GM18951 (cell line): ENCODE measurements around the gene TMEM234.

Source experiments
- POLR2A ChIP-seq: IDR thresholded peaks from 4 replicates; pipeline ENCODE4 v1.6.1; 2011; ENCODE audit warnings: mild to moderate bottlenecking; ENCODE audit not compliant: insufficient read length, insufficient read depth; ENCODE audit errors: extremely low read depth
- in situ Hi-C: fragments of 300-500 bp; cut with MboI; formaldehyde crosslinking; loops from one replicate; pipeline ENCODE4 v1.12.0; 2022; ENCODE audit warnings: low sequenced_read_pairs, mixed read lengths, inconsistent platforms; ENCODE audit not compliant: unreplicated experiment

Gene TMEM234

DNA sequence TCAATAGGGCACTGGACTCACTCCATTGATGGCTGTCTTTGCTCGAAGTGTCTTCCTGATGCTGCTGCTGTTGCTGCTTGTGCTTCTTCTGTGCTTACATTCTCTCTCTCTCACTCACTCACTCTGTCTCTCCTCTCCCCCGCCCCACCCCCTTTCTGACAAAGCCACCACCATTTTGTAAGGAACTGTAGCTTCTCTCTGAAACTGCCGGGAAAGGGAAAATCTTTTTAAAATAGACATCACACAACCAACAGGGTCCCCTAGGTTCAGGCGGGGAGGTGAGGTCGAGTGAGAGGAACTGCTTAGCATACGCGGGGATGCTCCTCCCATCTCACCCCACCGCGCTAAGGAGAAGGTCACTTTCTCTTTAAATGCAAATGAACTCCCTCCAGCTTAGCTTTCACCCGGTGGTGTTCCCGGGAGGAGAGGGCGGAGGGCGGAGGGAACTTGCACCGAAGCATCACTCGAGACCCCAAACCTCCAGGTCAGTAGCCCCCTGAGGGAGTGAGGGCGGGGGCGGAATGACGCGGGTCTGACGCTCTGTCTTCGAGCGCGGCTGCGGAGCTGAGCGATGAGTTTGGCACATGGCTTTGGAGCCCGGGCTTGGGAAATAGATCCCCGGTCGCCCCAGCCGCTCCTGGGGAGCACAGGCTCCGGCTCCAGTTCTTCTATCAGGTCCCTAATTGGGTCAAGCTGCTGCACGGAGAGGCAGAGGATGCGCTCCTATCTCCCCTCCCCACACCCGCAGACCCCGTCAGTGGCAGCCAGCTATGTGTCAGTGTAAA, 21.7 kb downstream of the TMEM234 start, which contains the start of gene CCDC28B:
Gene CCDC28B, plus strand, starts transcription at position 370 of the 785 bp plus-strand sequence. CDS start 1,341 bp downstream, outside the sequence.
- TF ChIP-seq POLR2A = peak; percentile 23
- in situ Hi-C loops = no loop called here

DNA sequence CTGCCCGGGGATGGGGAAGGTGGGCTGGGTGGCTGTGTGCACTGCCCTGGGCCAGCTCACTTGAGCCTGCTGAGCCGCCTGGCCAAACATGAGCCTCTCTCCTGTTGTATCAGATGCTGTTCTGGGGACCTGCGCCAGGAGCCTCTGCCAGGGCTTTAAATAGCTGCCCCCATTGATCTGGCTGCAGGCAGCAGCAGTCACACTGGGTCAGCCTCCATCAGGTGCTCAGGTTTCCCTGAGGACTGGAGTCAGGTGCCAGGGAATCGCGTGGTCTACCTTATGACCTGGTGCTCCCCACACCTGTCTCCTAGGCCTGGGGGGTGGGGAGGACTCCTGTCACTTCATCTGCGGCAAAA, 22.5 kb downstream of the TMEM234 start:
- in situ Hi-C loops = no loop called here
- TF ChIP-seq POLR2A = no peak

DNA sequence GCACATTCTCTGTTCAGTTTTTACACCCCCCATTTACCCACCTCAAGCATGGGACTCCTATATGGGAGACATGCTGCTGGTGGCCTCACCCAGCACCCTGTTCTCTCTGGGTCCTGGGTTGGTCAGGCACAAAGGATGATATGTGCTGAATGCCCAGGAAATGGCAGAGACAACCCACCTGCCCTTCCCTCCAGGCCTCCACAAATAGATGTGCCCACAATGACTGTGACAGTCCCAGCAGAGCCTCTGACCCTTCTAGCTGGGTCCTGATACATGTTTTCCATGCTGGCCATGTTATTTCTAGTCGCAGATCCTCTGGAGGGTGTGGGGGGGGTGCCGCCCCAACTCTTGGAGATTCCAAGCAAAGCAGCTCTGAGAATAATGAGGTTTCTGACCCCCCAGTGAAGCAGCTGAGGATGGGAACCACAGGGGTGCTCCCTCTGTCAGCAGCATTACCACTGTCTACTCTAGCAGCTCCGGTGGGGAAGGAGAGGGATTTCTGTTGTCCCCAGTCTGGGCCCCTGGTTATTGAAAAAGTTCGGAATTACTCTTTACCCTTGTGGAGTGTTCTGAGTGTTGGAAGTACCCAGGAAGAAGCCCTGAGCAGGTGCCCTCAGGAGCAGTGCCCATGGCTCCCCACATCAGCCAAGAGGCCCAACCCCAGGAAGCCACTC, 23.0 kb downstream of the TMEM234 start:
- in situ Hi-C loops = no loop called here
- TF ChIP-seq POLR2A = peak; percentile 22

DNA sequence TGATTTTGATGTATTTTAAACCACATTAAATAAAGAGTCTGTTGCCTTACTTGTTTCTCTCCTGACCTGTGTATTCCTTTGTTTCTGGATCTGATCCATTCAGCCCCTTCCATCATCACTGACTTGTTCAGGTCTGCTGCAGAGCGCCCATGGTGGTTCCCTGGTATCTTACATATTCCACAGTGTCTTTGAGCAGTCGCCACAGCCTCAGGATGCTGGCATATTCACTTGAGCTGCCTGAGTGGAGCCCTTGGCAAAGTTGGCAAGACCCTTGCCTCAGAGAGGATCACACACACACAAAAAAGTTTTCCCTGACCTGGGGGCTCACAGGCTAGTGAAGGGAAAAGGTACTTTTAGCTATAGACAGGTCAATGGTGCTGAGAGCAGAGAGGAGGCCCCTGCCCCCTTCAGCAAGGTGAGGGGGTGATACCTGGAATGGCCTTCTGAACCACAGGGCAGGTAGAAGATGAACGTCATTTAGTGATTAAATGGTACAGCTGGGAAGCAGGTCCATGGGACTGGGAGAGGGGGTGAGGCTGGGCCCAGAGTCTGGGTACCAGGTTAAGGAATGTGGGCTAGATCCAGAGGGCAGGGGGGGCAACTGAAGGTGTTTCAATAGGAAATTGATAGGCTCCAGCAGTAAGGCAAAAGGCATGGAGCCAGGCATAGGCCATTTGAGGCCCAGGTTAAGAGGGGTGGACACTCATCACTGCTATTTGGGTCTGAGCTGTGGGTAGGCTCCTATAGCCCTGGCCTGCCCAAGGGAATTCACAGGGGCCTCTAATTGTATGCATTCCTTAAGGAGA, 23.7 kb downstream of the TMEM234 start:
- no peak for TF ChIP-seq POLR2A

DNA sequence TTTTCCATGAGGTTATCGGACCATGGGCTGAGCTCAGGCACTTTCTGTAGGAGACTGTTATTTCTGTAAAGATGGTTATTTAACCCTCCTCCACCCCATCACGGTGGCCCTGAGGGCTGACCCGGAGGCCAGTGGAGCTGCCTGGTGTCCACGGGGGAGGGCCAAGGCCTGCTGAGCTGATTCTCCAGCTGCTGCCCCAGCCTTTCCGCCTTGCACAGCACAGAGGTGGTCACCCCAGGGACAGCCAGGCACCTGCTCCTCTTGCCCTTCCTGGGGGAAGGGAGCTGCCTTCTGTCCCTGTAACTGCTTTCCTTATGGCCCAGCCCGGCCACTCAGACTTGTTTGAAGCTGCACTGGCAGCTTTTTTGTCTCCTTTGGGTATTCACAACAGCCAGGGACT, 24.3 kb downstream of the TMEM234 start:
- TF ChIP-seq POLR2A = no peak
- in situ Hi-C loops = no loop called here

More for the DNA sequence above, 23.7 kb downstream of the TMEM234 start:
- in situ Hi-C loops = no loop called here

DNA sequence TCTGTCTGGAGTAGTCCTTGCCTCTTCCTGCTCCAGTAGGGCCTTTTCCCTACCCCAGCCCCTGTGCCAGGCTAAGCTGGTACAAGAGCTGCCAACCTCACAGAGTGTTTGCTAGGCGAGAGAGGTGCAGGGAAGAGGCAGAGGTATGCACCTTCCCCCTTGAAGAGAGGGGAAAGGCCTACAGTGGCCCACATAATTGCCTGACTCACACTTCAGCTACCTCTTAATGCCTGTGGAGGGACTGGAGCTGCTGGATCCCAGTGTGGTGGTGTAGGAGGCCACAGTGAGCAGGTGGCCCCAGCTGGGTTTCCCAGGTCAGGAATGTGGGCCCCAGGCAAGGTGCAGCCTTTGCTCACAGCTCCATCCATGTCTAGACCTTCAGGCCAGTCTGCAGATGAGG, 25.1 kb downstream of the TMEM234 start:
- no peak for TF ChIP-seq POLR2A
- in situ Hi-C loops = no loop called here

DNA sequence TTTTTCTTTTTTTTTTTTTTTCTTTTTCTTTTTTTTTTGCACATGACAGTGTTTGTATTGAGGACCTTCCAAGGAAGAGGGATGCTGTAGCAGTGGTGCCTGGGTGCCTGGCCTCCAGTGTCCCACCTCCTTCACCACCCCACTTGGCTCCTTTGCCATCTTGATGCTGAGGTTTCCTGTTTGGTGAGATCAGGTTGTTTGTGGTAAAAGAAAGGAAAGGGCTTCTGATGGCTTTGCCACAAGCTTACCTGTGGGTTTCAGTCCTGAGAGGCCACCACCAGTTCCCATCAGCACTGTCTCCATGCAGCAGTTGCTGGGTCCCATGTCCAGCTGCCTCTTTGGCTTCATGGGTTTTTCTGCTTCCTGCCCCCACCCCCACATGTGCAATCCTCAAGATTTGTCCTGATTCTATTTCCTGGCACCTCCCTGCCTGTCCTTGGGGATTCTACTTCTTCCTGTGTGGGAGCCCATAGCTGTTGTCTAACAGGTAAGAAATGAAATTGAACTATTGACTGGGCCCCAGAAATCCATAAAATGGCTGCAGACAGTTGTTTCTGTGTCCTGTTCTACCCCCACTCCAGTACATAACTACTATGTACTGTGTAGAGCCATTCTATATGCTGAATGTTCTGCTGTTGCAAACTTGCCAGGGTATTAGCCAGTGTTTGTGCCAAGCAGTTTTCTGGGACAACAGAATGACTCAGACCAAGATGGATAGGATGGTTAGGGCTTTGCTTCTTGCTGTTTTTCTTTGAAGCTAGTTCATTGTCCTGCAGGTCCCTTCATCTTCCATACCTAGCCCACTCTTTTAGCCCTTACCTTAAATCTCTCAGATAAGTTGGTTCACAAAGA, 26.0 kb downstream of the TMEM234 start:
- no peak for TF ChIP-seq POLR2A
- in situ Hi-C loops = no loop called here

DNA sequence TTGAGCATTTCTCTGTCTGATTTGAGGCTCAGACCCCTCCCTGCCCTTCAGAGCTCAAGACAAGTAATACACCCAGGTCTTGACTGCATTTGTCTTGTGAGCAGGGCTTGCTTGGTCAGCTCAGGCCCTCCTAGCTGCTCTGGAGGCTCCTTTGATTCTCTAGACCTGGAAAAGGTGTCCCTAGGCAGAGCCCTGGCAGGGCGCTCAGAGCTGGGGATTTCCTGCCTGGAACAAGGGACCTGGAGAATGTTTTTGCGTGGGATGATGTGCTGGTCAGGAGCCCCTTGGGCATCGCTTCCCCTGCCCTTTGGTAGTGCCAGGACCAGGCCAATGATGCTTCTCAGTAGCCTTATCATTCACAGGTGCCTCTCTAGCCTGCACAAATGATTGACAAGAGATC, 26.6 kb downstream of the TMEM234 start:
- in situ Hi-C loops = no loop called here
- TF ChIP-seq POLR2A = no peak

DNA sequence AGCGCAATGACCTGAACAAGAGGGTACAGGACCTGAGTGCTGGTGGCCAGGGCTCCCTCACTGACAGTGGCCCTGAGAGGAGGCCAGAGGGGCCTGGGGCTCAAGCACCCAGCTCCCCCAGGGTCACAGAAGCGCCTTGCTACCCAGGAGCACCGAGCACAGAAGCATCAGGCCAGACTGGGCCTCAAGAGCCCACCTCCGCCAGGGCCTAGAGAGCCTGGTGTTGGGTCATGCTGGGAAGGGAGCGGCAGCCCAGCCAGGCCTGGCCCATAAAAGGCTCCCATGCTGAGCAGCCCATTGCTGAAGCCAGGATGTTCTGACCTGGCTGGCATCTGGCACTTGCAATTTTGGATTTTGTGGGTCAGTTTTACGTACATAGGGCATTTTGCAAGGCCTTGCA, 27.2 kb downstream of the TMEM234 start:
- no peak for TF ChIP-seq POLR2A
- in situ Hi-C loops = no loop called here

DNA sequence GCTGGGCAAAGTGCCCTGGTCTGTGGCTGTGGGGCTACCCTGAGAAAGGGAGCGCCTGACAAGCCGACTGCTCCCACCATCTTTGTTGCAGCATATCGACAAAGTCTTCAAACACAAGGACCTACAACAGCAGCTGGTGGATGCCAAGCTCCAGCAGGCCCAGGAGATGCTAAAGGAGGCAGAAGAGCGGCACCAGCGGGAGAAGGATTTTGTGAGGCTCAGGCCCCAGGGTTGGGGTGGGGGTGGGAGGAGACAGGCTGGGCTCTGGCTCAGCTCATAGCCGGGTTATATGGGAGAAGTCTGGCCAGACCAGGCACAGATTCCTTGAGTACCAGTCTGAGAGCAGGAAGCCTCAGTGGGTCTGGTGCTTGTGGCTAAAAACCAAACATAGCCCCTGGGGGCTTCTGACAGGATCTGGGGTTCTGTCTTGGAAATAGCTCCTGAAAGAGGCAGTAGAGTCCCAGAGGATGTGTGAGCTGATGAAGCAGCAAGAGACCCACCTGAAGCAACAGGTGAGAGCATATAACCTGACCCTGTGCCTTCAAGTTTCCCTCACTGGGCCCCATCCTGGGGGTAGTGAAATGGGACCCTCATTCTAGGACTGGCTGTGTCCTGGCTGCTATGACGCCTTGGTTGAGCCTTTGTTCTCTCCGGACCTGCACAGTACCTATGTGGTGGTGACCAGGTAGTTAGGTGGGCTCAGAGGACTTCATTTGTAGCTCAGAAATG, 29.8 kb downstream of the TMEM234 start:
- TF ChIP-seq POLR2A = no peak
- in situ Hi-C loops = no loop called here

DNA sequence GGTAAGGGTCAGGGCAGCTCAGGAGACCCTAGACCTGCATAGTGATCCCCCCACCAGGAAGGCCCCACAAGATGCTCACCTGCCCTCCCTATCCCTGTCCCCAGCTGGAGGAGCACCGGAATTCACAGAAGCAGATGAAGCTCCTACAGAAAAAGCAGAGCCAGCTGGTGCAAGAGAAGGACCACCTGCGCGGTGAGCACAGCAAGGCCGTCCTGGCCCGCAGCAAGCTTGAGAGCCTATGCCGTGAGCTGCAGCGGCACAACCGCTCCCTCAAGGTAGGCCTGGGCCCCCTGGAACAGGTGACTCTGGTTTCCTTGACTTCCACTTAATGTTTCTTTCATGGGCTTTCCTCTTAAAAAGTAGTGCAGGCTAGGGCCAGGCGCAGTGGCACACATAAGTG, 34.3 kb downstream of the TMEM234 start:
- TF ChIP-seq POLR2A = no peak
- in situ Hi-C loops = no loop called here

DNA sequence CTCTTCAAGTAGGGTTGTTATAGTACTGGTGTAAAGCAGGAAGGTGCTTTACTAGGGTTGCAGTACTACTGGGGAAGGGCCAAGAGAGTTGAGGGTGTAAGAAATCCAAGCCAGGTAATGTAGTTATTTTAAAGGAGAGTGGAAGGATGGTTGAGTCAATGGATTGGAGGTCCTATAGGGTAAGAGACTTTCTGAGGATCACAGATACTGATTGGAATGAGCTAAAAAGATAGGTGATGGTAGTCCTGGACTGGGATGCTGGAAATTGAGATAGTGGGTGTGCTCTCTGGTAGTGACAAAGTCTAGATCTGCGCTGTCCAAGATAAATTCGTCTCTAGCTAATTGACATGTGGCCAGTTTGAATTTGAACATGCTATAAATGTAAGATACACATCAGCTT, 35.7 kb downstream of the TMEM234 start:
- TF ChIP-seq POLR2A = no peak
- in situ Hi-C loops = no loop called here

DNA sequence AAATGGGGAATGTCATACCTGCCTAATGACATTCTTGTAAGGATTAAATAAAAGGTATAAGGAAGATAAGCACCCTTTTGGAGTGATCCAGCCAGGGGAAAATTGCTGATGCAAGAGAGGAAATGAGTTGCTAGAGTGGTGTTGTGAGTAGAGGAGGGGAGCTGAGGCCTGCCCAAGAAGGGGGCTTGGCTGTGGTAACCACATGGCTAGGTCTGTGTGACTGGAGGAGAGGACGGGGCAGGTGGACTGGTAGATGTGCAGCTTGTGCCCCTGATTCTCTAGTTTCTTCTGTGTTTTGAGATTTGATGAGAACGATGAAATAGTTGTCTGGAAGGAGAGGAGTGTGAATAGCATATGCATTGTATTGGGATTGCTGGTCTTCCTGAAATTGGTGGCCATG, 36.1 kb downstream of the TMEM234 start:
- no peak for TF ChIP-seq POLR2A
- in situ Hi-C loops = no loop called here
